Fibroblast of gingiva (primary cell): Measurements from ENCODE around the gene MFAP2.
"Not testable (repeated sequence)": the region's sequence is repeated elsewhere in the genome, so short reads cannot be mapped to it uniquely, and the experiment has no call there.

Source experiments
- DNase-seq: peaks from one replicate; pipeline ENCODE4 v3.0.0-alpha.2; 2011; ENCODE audit warnings: low read depth

Gene MFAP2

GRCh38 chr1:16961297-16962133 is 18.9 kb downstream of the MFAP2 start:
- no peak for DNase-seq

- DNase-seq = peak; percentile 72
These were observed 19.7 kb downstream of the MFAP2 start for GRCh38 chr1:16960560-16961296.

- DNase-seq = no peak
These were observed 21.9 kb downstream of the MFAP2 start for GRCh38 chr1:16958475-16958874.

GRCh38 chr1:16957731-16958130 is 22.7 kb downstream of the MFAP2 start:
- no peak for DNase-seq

- DNase-seq = no peak
These were observed 23.6 kb downstream of the MFAP2 start for GRCh38 chr1:16956775-16957174.

GRCh38 chr1:16955186-16955585 is 25.2 kb downstream of the MFAP2 start:
- DNase-seq = no peak

GRCh38 chr1:16954579-16954978 is 25.8 kb downstream of the MFAP2 start:
- DNase-seq = no peak

- not testable (repeated sequence) for DNase-seq
These were observed 28.0 kb downstream of the MFAP2 start for GRCh38 chr1:16952376-16952775.

- DNase-seq = peak; percentile 33
These were observed 31.4 kb downstream of the MFAP2 start for GRCh38 chr1:16949026-16949425.

GRCh38 chr1:16948282-16948891 is 32.0 kb downstream of the MFAP2 start:
- not testable (repeated sequence) for DNase-seq

GRCh38 chr1:16946646-16947045 is 33.8 kb downstream of the MFAP2 start:
- DNase-seq = no peak

GRCh38 chr1:16946185-16946584 is 34.2 kb downstream of the MFAP2 start:
- DNase-seq = not testable (repeated sequence)

GRCh38 chr1:16945512-16945911 is 34.9 kb downstream of the MFAP2 start:
- DNase-seq = not testable (repeated sequence)

- DNase-seq = no peak
These were observed 36.4 kb downstream of the MFAP2 start for GRCh38 chr1:16944038-16944437.

- DNase-seq = not testable (repeated sequence)
These were observed 40.8 kb downstream of the MFAP2 start for GRCh38 chr1:16939386-16940180.

GRCh38 chr1:16938351-16939321 is 41.8 kb downstream of the MFAP2 start:
- DNase-seq = no peak

GRCh38 chr1:16936580-16936979 is 43.8 kb downstream of the MFAP2 start:
- DNase-seq = not testable (repeated sequence)

GRCh38 chr1:16933945-16934344 is 46.5 kb downstream of the MFAP2 start:
- not testable (repeated sequence) for DNase-seq

- DNase-seq = not testable (repeated sequence)
These were observed 49.0 kb downstream of the MFAP2 start for GRCh38 chr1:16931206-16931934.
